Heart left ventricle (tissue), 16 donors: ENCODE results near the gene CCDC63. TPM values are rescaled to one million over a fixed set of nuclear protein-coding genes. Genes with fewer than 3 reads are reported as not detected.

Experiments used
- ATAC-seq, 4 donors: fragments of 200-7000 bp; cut with Tn5 transposase; one replicate each; pipeline ENCODE4 v1.9.1; 2020 to 2022; ENCODE audit warnings: moderate library complexity in 4 of 4, mild to moderate bottlenecking in 3 of 4, moderate number of reproducible peaks in 1 of 4
- DNase-seq, 5 donors: peaks; one replicate each; pipeline ENCODE4 v3.0.0-alpha.2; 2020
- H3K27ac ChIP-seq, 12 donors: fragments of 200-600 bp; sonication (generic) in 4 of 12; one replicate each; pipeline versions ENCODE4 v1.5.0 to v1.8.0; 2016 to 2022; ENCODE audit warnings: mild to moderate bottlenecking in 2 of 12
- H3K27me3 ChIP-seq, 9 donors: fragments of 200-600 bp; sonication (generic) in 2 of 9; one replicate each; pipeline versions ENCODE4 v1.5.1 to v1.8.0; 2016 to 2022; ENCODE audit warnings: mild to moderate bottlenecking in 3 of 9
- H3K36me3 ChIP-seq, 9 donors: fragments of 200-600 bp; sonication (generic) in 2 of 9; one replicate each; pipeline versions ENCODE4 v1.5.0 to v1.8.0; 2018 to 2022; ENCODE audit warnings: mild to moderate bottlenecking in 2 of 9
- H3K4me1 ChIP-seq, 12 donors: fragments of 200-600 bp; sonication (generic) in 4 of 12; one replicate each; pipeline versions ENCODE4 v1.5.0 to v1.8.0; 2016 to 2022; ENCODE audit warnings: mild to moderate bottlenecking in 3 of 12
- H3K4me3 ChIP-seq, 12 donors: fragments of 200-600 bp; sonication (generic) in 4 of 12; one replicate each; pipeline versions ENCODE4 v1.5.0 to v1.8.0; 2017 to 2022; ENCODE audit warnings: mild to moderate bottlenecking in 9 of 12, moderate library complexity in 4 of 12
- H3K9me3 ChIP-seq, 12 donors: fragments of 200-600 bp; sonication (generic) in 4 of 12; one replicate each; pipeline versions ENCODE4 v1.5.0 to v1.8.0; 2016 to 2022; ENCODE audit warnings: mild to moderate bottlenecking in 1 of 12
- POLR2A ChIP-seq, 2 donors: fragments of 450-650 bp; IDR thresholded peaks; one replicate each; pipeline ENCODE4 v1.6.1; 2017; ENCODE audit warnings: antibody characterized with exemption in 2 of 2, mild to moderate bottlenecking in 2 of 2, moderate library complexity in 2 of 2
- WGBS, 4 donors: extraction: QIAGEN DNeasy Blood & Tissue Kit in 2 of 4; methylation state at CpG; one replicate each; pipeline versions ENCODE4 v1.1.5 to v1.1.7; 2013 to 2018; 5-methylcytosine and 5-hydroxymethylcytosine counted together
- intact Hi-C, 10 donors: fragments of 100-400 bp; cut with DNase I; formaldehyde crosslinking; loops; one replicate each; pipeline versions ENCODE4 v1.11.1 to v1.14.2; 2022
- polyA plus RNA-seq, 2 donors: library from polyadenylated mRNA; stranded (reverse); fragments of 200-250 nt; gene quantifications; one replicate each; pipeline ENCODE4 v1.2.3, GENCODE V29; 2013
- total RNA-seq, 9 donors: library from RNA; depleted of rRNA in 2 of 9; stranded (reverse); fragments of >200 nt in 2 of 9; fragmentation: NEBNext Ultra II Directional in 3 of 9; extraction: Animal tissue kit (Norgen Biotek cat#: 25700) in 3 of 9; gene quantifications; one replicate each; pipeline versions ENCODE4 v1.1.0 to v1.2.4, GENCODE V29; 2016 to 2023
- TF ChIP-seq, protein P1 (sequence below), 12 donors: fragments of 200-600 bp; sonication (generic) in 4 of 12; IDR thresholded peaks; one replicate each; pipeline versions ENCODE4 v1.5.0 to v1.8.0; 2018 to 2022; ENCODE audit warnings: antibody characterized with exemption in 12 of 12, mild to moderate bottlenecking in 5 of 12
- donor health status: ischemic (EF 13 %, LVEDD 7.1; RV severe dilation, severe dysfunction).
- donor health status: healthy with polysubstance abuse.
- donor health status: DM: no; HTN: yes; CAD: no.
- donor health status: DM: no; HTN: no; CAD: no.
- donor health status: ischemic (EF 25% LVEDD 6.9; RV normal size, moderate dysfunction).
- donor health status: ischemic (EF 25% LVEDD 5.7; RV mildly dilated, moderate dysfunction).
- donor health status: healthy.
- donor health status: DM: yes; HTN: yes; CAD: no.
- donor health status: ischemic (EF 35%, LVEDD 5.7; RV mildly dilated, moderate dysfunction).
- donor health status: nonischemic (EF 11% LVEDD 7.7; RV severe dilation, severe dysfunction).
- donor health status: DM: yes; HTN: yes; CAD: no.
- donor health status: PGD.
- donor health status: ischemic (EF 29% LVEDD 5.4; RV normal size, mild dysfunction).
- donor health status: nonischemic (EF 23%, LVEDD 6.1; RV moderate dilation, normal function).

CCDC63 gene
- total and polyA plus RNA-seq, 11 donors: not detected

DNA sequence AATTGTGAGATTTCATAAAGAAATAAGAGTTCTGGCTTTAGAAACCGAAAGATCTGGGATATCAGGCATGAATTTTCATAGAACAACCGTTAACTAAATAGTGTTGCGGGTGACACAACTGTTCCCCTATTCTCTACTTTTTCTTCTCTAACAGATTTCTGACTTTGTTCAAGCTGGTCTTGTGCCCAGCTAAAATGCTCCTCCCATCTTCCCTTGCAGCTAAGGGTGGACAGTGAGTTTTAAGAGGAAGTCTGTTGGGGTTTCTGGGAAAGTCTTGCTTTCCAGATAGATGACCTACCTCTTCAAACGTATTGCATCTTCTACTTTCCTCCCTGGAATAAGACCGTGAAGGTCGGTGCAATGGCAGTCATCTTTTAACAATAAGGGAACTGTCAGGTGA lies 18.7 kb downstream of the CCDC63 start:
- Histone ChIP-seq H3K4me1 (peaks cover 0 to 7% (median 0%) of the 10 kb centered on the region in 12 donors), H3K36me3 (no peaks in the 10 kb centered on the region), H3K27ac (peak overlapping the region in 1 of 12 donors; percentile 1), H3K9me3 (no peaks in the 10 kb centered on the region), H3K27me3 (no peaks in the 10 kb centered on the region), H3K4me3 (no peak overlapping the region)
- no peak for TF ChIP-seq POLR2A (IDR thresholded peaks at IDR 0.05)
- TF ChIP-seq, protein P1, sequence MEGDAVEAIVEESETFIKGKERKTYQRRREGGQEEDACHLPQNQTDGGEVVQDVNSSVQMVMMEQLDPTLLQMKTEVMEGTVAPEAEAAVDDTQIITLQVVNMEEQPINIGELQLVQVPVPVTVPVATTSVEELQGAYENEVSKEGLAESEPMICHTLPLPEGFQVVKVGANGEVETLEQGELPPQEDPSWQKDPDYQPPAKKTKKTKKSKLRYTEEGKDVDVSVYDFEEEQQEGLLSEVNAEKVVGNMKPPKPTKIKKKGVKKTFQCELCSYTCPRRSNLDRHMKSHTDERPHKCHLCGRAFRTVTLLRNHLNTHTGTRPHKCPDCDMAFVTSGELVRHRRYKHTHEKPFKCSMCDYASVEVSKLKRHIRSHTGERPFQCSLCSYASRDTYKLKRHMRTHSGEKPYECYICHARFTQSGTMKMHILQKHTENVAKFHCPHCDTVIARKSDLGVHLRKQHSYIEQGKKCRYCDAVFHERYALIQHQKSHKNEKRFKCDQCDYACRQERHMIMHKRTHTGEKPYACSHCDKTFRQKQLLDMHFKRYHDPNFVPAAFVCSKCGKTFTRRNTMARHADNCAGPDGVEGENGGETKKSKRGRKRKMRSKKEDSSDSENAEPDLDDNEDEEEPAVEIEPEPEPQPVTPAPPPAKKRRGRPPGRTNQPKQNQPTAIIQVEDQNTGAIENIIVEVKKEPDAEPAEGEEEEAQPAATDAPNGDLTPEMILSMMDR (IDR thresholded peaks at IDR 0.05): no peak
- intact Hi-C loops: no loop called here
- DNase-seq: no peak
- WGBS, 4 donors: 86 to 88% (median 87%) methylated on average over 6 of the region's 6 CpGs
- ATAC-seq: no peak

DNA sequence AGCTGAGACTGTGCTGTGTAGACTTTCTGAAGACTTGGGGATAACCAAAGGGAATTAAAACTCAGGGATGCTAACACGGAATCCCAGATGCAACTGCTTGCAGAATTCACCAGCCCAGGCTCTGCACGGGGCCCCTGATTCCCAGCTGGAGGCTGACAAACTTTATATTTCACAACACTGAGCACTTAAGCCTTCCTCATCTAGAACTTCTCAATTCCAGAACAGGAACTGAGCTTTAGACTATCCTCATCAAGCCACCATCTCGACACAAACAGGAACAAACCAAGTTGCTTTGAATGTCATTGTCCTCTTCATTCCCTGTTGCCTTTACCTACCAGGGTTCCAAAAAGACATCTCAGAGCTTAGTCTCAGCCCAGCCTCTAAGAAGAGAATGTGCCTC lies 22.2 kb downstream of the CCDC63 start:
- TF ChIP-seq, protein P1 (IDR thresholded peaks at IDR 0.05): no peak
- Histone ChIP-seq H3K36me3 (no peaks in the 10 kb centered on the region), H3K9me3 (no peaks in the 10 kb centered on the region), H3K27ac (peak overlapping the region in 1 of 12 donors; percentile 81), H3K4me1 (peaks cover 0 to 5% (median 0%) of the 10 kb centered on the region in 12 donors), H3K27me3 (no peaks in the 10 kb centered on the region), H3K4me3 (no peak overlapping the region)
- 66 to 86% (median 75%) methylated on average over 3 of the region's 3 CpGs for WGBS, 4 donors
- no peak for DNase-seq
- ATAC-seq: peak in 2 of 4 donors; percentile 57 to 73
- intact Hi-C loops: no loop called here

DNA sequence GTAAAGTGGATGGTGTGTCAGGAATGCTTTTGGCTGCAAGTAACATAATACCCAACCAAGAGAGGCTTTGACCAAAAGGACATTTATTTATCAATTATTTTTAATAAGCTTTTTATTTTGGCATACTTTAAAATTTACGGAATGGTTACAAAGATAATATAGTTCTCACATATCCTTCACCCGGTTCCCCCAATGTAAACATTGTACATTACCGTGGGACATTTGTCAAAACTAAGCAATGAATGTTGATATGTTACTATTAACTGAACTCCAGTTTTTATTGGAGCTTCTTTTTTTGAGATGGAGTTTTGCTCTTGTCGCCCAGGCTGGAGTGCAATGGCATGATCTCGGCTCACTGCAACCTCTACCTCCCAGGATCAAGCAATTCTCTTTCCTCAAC lies 23.0 kb downstream of the CCDC63 start:
- no peaks in the 10 kb centered on the region for H3K9me3 ChIP-seq
- H3K27ac ChIP-seq: peak overlapping the region in 1 of 12 donors; percentile 81
- TF ChIP-seq, protein P1 (IDR thresholded peaks at IDR 0.05): no peak
- no peak for TF ChIP-seq POLR2A (IDR thresholded peaks at IDR 0.05)
- no peak for DNase-seq
- 89 to 95% (median 92%) methylated on average over 5 of the region's 5 CpGs for WGBS, 4 donors
- H3K36me3 ChIP-seq: no peaks in the 10 kb centered on the region
- no peak overlapping the region for H3K4me3 ChIP-seq
- H3K4me1 ChIP-seq: peaks cover 0 to 5% (median 0%) of the 10 kb centered on the region in 12 donors
- H3K27me3 ChIP-seq: no peaks in the 10 kb centered on the region
- ATAC-seq: no peak
- intact Hi-C loops: no loop called here

DNA sequence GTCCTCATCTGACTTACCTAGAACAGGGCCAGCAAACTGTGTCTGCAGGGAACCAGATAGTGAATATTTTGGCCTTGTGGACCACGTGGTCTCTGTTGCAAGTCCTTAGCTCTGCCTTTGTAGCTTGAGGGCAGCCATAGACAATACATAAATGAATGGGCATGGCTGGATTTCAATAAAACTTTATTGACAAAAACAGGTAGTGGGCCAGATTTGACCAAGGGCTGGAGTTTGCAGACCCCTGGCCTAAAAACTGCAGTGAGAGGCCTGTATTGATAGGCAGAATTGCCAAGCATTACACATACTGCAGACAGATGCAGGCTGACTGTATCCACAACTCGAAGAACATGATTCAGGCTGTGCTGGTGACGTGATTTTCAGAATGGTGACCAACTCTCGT lies 25.3 kb downstream of the CCDC63 start:
- DNase-seq: no peak
- Histone ChIP-seq H3K4me1 (peaks cover 0 to 5% (median 0%) of the 10 kb centered on the region in 12 donors), H3K4me3 (no peak overlapping the region), H3K27me3 (no peaks in the 10 kb centered on the region), H3K36me3 (no peaks in the 10 kb centered on the region), H3K27ac (no peak overlapping the region), H3K9me3 (peaks cover 0 to 4% (median 0%) of the 10 kb centered on the region in 12 donors)
- intact Hi-C loops: no loop called here
- 65 to 88% (median 80%) methylated on average over 4 of the region's 4 CpGs for WGBS, 4 donors
- ATAC-seq: no peak
- TF ChIP-seq POLR2A (IDR thresholded peaks at IDR 0.05): no peak
- TF ChIP-seq, protein P1 (IDR thresholded peaks at IDR 0.05): no peak
